K562 (cell line): ENCODE data around the gene ZNF200. TPM values are rescaled to one million over a fixed set of nuclear protein-coding genes. Genes with fewer than 3 reads are reported as not detected.
A peak's percentile ranks its signal among the peaks of the same experiment; 100 is the strongest.

Experiments
- CHD7 ChIP-seq: fragments of 200-600 bp; sonication (generic); IDR thresholded peaks from one replicate; pipeline ENCODE4 v1.6.1; 2012; ENCODE audit warnings: mild to moderate bottlenecking, low read depth, low read length, inconsistent platforms
- CUX1 ChIP-seq: fragments of 200-800 bp; sonication (Bioruptor generic); IDR thresholded peaks from 2 replicates; pipeline ENCODE4 v1.6.1; 2016; ENCODE audit warnings: missing genetic modification characterization, missing compliant biosample characterization
- GTF2A2 ChIP-seq: IDR thresholded peaks from 2 replicates; pipeline ENCODE4 v1.6.1; 2016; ENCODE audit warnings: mild to moderate bottlenecking, missing genetic modification characterization, missing compliant biosample characterization
- HDAC2 ChIP-seq: fragments of 450-650 bp; IDR thresholded peaks from 2 replicates; pipeline ENCODE4 v1.6.1; 2016; ENCODE audit warnings: mild to moderate bottlenecking
- NCOA2 ChIP-seq, 2 experiments: fragments of 450-650 bp; IDR thresholded peaks; 2 replicates each; pipeline ENCODE4 v1.6.1; 2018; ENCODE audit warnings: mild to moderate bottlenecking in 2 of 2, moderate library complexity in 1 of 2; ENCODE audit not compliant: partially characterized antibody in 2 of 2
- SMAD4 ChIP-seq: fragments of 250-450 bp; sonication (Bioruptor Pico); conservative IDR thresholded peaks from 2 replicates; pipeline ENCODE4 v1.8.0; 2021; ENCODE audit warnings: inconsistent platforms, mild to moderate bottlenecking, moderate library complexity
- ZBTB2 ChIP-seq: fragments of 450-650 bp; IDR thresholded peaks from 2 replicates; pipeline ENCODE4 v1.6.1; 2016; ENCODE audit warnings: antibody characterized with exemption
- ZFX ChIP-seq: sonication (generic); formaldehyde crosslinking; IDR thresholded peaks from 2 replicates; pipeline ENCODE4 v1.8.0; 2022; ENCODE audit warnings: mild to moderate bottlenecking, missing genetic modification reagents, moderate library complexity
- polyA plus RNA-seq, 8 experiments: library from polyadenylated mRNA; depleted of rRNA in 4 of 8; stranded (reverse) in 5 of 8; unstranded in 3 of 8; fragments of >200 nt; fragmentation: Nextera tagmentation in 2 of 8; fragmentation: Illumina TruSeq in 1 of 8; extraction: Ambion mirVana in 2 of 8; extraction: Trizol in 1 of 8; gene quantifications; 2 replicates each; pipeline versions ENCODE4 v1.2.1 to v1.2.3, GENCODE V29; 2011 to 2014; ENCODE audit warnings: inconsistent platforms in 1 of 8, missing spikeins in 1 of 8
- total RNA-seq, 7 experiments: library from RNA; depleted of rRNA in 6 of 7; stranded (reverse); fragments of >200 nt in 6 of 7; fragmentation: Illumina TruSeq in 2 of 7; extraction: Trizol in 2 of 7; gene quantifications; 2 replicates each; pipeline versions ENCODE4 v1.2.1 to v1.2.3, GENCODE V29; 2011 to 2021; ENCODE audit warnings: low replicate concordance in 1 of 7

The ZNF200 gene
- total and polyA plus RNA-seq, 9 of the 15 experiments (the other 6 are each of a cell fraction or from before 2014, with no cell fraction given) = 4.8 to 14.5 (median 9.2) TPM

- TF ChIP-seq CHD7 (no peak), ZFX (CRISPR knock-in tag) (peak; percentile 86; the same call in 1 of the 2 replicates), HDAC2 (no peak), ZBTB2 (no peak), GTF2A2 (tag) (no peak), NCOA2 (IDR thresholded peaks at IDR 0.05; ENCODE audit: partially characterized antibody in 2 of 2) (no peak), SMAD4 (0 out of 2 replicates have a peak, but pooled peaks have one; percentile 7), CUX1 (CRISPR knock-in tag) (no peak)
These were observed 48.8 kb upstream of the ZNF200 start (continued) for GRCh38 chr16:3283543-3284447.
